HG03354 (cell line): ENCODE data around the gene SCARF2.
"Not testable (repeated sequence)": the region's sequence is repeated elsewhere in the genome, so short reads cannot be mapped to it uniquely, and the experiment has no call there.

Experiments used
- ATAC-seq: cut with Tn5 transposase; IDR thresholded peaks from one replicate; pipeline ENCODE4 v1.9.1; 2021; ENCODE audit warnings: mild to moderate bottlenecking; ENCODE audit not compliant: unreplicated experiment, poor library complexity, severe bottlenecking

Gene SCARF2

DNA sequence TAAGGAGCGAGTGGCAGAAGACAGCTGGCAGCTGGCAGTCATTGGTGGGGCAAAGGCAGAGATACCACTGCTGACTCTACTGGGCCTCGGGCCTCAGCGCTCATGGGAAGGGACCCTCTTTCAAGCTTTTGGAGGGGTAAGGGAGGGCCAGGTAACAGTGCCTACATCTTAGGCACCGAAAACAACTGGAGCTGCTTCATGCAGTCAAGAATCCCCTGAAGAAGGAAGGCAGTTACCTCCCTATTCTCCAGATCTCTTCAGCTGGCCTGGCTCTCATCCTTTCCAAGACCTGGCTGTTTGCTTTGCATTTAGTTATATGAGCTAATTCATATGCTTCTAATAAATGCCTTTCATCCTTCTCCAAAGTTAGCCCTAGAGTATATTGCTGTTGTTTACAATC, 59.5 kb downstream of the SCARF2 start:
- no peak for ATAC-seq

DNA sequence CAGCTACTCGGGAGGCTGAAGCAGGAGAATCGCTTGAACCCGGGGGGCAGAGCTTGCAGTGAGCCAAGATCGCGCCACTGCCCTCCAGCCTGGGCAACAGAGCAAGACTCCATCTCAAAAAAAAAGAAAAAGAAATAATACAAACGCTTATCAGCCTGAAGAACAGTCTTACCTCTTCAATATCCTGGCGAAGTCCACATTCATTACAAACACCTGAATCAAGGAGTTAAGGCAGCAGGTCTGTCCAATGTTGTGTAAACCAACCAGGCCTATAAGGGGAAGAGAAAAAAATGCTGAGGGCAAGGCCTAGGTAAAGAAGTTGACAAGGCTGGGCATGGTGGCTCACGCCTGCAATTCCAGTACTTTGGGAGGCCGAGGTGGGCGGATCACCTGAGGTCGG, 60.6 kb downstream of the SCARF2 start:
- ATAC-seq, result not testable (repeated sequence)

GRCh38 chr22:20376281-20376680, 61.3 kb downstream of the SCARF2 start:
- ATAC-seq, result not testable (repeated sequence)
